GM23338 (cell line): Measurements from ENCODE around the gene FAM131A. TPM values are rescaled to one million over a fixed set of nuclear protein-coding genes. Genes with fewer than 3 reads are reported as not detected.

Source experiments
- ATAC-seq: fragments of 200-7000 bp; cut with Tn5 transposase; 3 replicates; pipeline ENCODE4 v1.9.1; 2020
- DNase-seq: peaks from one replicate; pipeline ENCODE4 v3.0.0-alpha.2; 2015; ENCODE audit warnings: low spot score
- H2AFZ ChIP-seq: fragments of 200-600 bp; sonication (generic); 2 replicates; pipeline ENCODE4 v1.8.0; 2016; ENCODE audit warnings: antibody characterized with exemption, mild to moderate bottlenecking, moderate library complexity
- H3F3A ChIP-seq: fragments of 200-600 bp; sonication (generic); replicated peaks from 2 replicates; pipeline ENCODE4 v1.8.0; 2017; ENCODE audit warnings: antibody characterized with exemption, mixed run types, low read depth
- H3K27ac ChIP-seq: fragments of 200-600 bp; sonication (generic); 2 replicates; pipeline ENCODE4 v1.6.1; 2016; ENCODE audit warnings: low read depth
- H3K27me3 ChIP-seq: fragments of 200-600 bp; sonication (generic); 2 replicates; pipeline ENCODE4 v1.8.0; 2016; ENCODE audit warnings: mild to moderate bottlenecking, mixed run types, moderate library complexity; ENCODE audit not compliant: insufficient read depth
- H3K36me3 ChIP-seq: fragments of 200-600 bp; sonication (generic); 2 replicates; pipeline ENCODE4 v1.8.0; 2016; ENCODE audit warnings: mild to moderate bottlenecking; ENCODE audit not compliant: insufficient read depth
- H3K4me1 ChIP-seq: fragments of 200-600 bp; sonication (generic); 2 replicates; pipeline ENCODE4 v1.8.0; 2016; ENCODE audit warnings: mild to moderate bottlenecking, moderate library complexity; ENCODE audit not compliant: insufficient read depth
- H3K4me2 ChIP-seq: fragments of 200-600 bp; sonication (generic); 2 replicates; pipeline ENCODE4 v1.7.1; 2017; ENCODE audit warnings: mixed run types
- H3K4me3 ChIP-seq: fragments of 200-600 bp; sonication (generic); 2 replicates; pipeline ENCODE4 v1.6.1; 2016; ENCODE audit warnings: mixed run types
- H3K79me2 ChIP-seq: fragments of 200-600 bp; sonication (generic); replicated peaks from 2 replicates; pipeline ENCODE4 v1.8.0; 2017; ENCODE audit warnings: mild to moderate bottlenecking; ENCODE audit not compliant: insufficient read depth
- H3K9me2 ChIP-seq: fragments of 200-600 bp; sonication (generic); 2 replicates; pipeline ENCODE4 v1.8.0; 2017; ENCODE audit not compliant: insufficient read depth
- H4K20me1 ChIP-seq: fragments of 200-600 bp; sonication (generic); replicated peaks from 2 replicates; pipeline ENCODE4 v1.8.0; 2017; ENCODE audit warnings: mild to moderate bottlenecking; ENCODE audit not compliant: insufficient read depth
- H3K27ac Mint-ChIP-seq: 2 replicates; pipeline ENCODE4 v1.8.0; 2020; ENCODE audit warnings: inconsistent platforms, mild to moderate bottlenecking, moderate library complexity, mixed read lengths
- H3K27me3 Mint-ChIP-seq: 3 replicates; pipeline ENCODE4 v1.8.0; 2022; ENCODE audit warnings: low read depth, mild to moderate bottlenecking, moderate library complexity, mixed read lengths, inconsistent platforms; ENCODE audit not compliant: insufficient read depth, poor library complexity
- H3K36me3 Mint-ChIP-seq: 3 replicates; pipeline ENCODE4 v1.8.0; 2021; ENCODE audit warnings: low read depth, mild to moderate bottlenecking, inconsistent platforms, moderate library complexity, mixed read lengths
- H3K4me1 Mint-ChIP-seq: 3 replicates; pipeline ENCODE4 v1.8.0; 2020; ENCODE audit warnings: mild to moderate bottlenecking, inconsistent platforms, mixed read lengths
- H3K4me3 Mint-ChIP-seq: 3 replicates; pipeline ENCODE4 v1.8.0; 2021; ENCODE audit warnings: moderate library complexity, mild to moderate bottlenecking, inconsistent platforms, mixed read lengths
- H3K9me3 Mint-ChIP-seq: 3 replicates; pipeline ENCODE4 v1.8.0; 2020; ENCODE audit warnings: moderate library complexity, mild to moderate bottlenecking, inconsistent platforms, mixed read lengths
- CREB1 ChIP-seq: fragments of 250-450 bp; sonication (Bioruptor Pico); IDR thresholded peaks from 2 replicates; pipeline ENCODE4 v1.5.0; 2020; ENCODE audit warnings: low read depth, mild to moderate bottlenecking, moderate library complexity
- EZH2 ChIP-seq: fragments of 200-600 bp; sonication (generic); IDR thresholded peaks from one replicate; pipeline ENCODE4 v1.8.0; 2017; ENCODE audit warnings: antibody characterized with exemption, mild to moderate bottlenecking, low read depth; ENCODE audit not compliant: unreplicated experiment
- EZH2phosphoT487 ChIP-seq: fragments of 200-600 bp; sonication (generic); IDR thresholded peaks from one replicate; pipeline ENCODE4 v1.8.1; 2018; ENCODE audit warnings: antibody characterized with exemption; ENCODE audit not compliant: unreplicated experiment
- JUNB ChIP-seq: IDR thresholded peaks from one replicate; pipeline ENCODE4 v1.6.1; 2016; ENCODE audit warnings: antibody characterized with exemption; ENCODE audit not compliant: unreplicated experiment
- NANOG ChIP-seq: IDR thresholded peaks from 2 replicates; pipeline ENCODE4 v1.6.1; 2016; ENCODE audit warnings: antibody characterized with exemption, borderline replicate concordance
- POLR2AphosphoS5 ChIP-seq: IDR thresholded peaks from 2 replicates; pipeline ENCODE4 v1.6.1; 2016; ENCODE audit warnings: antibody characterized with exemption, low read depth
- STAT1 ChIP-seq: IDR thresholded peaks from one replicate; pipeline ENCODE4 v1.6.1; 2016; ENCODE audit warnings: antibody characterized with exemption; ENCODE audit not compliant: unreplicated experiment
- ZNF114 ChIP-seq: fragments of 250-450 bp; sonication (Bioruptor Pico); IDR thresholded peaks from 2 replicates; pipeline ENCODE4 v1.5.0; 2020; ENCODE audit warnings: mild to moderate bottlenecking, moderate library complexity
- ZNF331 ChIP-seq: fragments of 250-450 bp; sonication (Bioruptor Pico); IDR thresholded peaks from 2 replicates; pipeline ENCODE4 v1.5.0; 2020; ENCODE audit warnings: low read depth, mild to moderate bottlenecking, moderate library complexity
- polyA plus RNA-seq: library from polyadenylated mRNA; unstranded; fragments of >200 nt; fragmentation: Nextera tagmentation; extraction: Ambion mirVana; gene quantifications from 2 replicates; pipeline ENCODE4 v1.2.1, GENCODE V29; 2016
- total RNA-seq: library from RNA; depleted of rRNA; stranded (reverse); fragments of >200 nt; shearing (Covaris generic); gene quantifications from 2 replicates; pipeline ENCODE4 v1.2.3, GENCODE V29; 2014
- TF ChIP-seq, protein P1 (sequence below), 2 experiments: fragments of 200-600 bp in 1 of 2; sonication (generic) in 1 of 2; conservative IDR thresholded peaks; 2 replicates each; pipeline versions ENCODE4 v1.5.1 to v1.6.1; 2016 to 2017; ENCODE audit warnings: antibody characterized with exemption in 2 of 2, low read depth in 2 of 2, mild to moderate bottlenecking in 2 of 2, moderate library complexity in 1 of 2
- TF ChIP-seq, protein P2 (sequence below): IDR thresholded peaks from one replicate; pipeline ENCODE4 v1.6.1; 2018; ENCODE audit warnings: antibody characterized with exemption; ENCODE audit not compliant: unreplicated experiment
- TF ChIP-seq, protein P3 (sequence below): fragments of 250-450 bp; sonication (Bioruptor Pico); IDR thresholded peaks from 2 replicates; pipeline ENCODE4 v1.5.0; 2020; ENCODE audit warnings: mild to moderate bottlenecking, moderate library complexity
- TF ChIP-seq, protein P4 (sequence below): IDR thresholded peaks from 2 replicates; pipeline ENCODE4 v1.6.1; 2016; ENCODE audit warnings: antibody characterized with exemption

FAM131A gene
- total and polyA plus RNA-seq, 2 experiments from 2014 or later: 6.7 to 31.8 TPM

DNA sequence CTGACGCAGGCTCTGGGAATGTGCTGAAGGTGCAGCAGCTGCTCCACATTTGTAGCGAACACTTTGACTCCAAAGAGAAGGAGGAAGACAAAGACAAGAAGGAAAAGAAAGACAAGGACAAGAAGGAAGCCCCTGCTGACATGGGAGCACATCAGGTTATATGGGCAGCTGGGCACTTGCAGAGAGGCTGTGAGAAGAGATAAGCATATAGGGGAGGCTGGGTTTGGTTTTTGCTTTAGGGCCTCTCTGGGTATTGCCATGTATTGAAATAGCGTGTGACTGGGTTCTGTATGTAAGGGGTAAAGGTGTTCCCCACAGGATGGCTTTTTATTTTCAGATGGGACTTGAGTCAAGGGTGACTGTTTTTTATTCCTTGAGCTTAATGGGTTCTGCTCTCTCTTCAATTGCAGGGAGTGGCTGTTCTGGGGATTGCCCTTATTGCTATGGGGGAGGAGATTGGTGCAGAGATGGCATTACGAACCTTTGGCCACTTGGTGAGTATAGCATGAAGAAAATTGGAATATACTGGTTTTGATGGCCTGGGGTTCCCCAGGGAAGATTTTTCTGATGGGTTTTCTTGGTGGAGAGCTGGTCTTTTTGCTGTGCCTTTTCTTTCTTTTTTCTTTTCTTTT is 30.9 kb upstream of the FAM131A start:
- no peak overlapping the region for H3K4me3 ChIP-seq
- H3K27ac Mint-ChIP-seq: no peak overlapping the region
- peaks cover 51% of the 10 kb centered on the region for H3K36me3 ChIP-seq
- no peak overlapping the region for H3K4me2 ChIP-seq
- peaks cover 12% of the 10 kb centered on the region; the same call in 1 of the 2 replicates for H3F3A ChIP-seq
- no peak overlapping the region for H2AFZ ChIP-seq
- H3K27me3 ChIP-seq: no peaks in the 10 kb centered on the region
- H3K27me3 Mint-ChIP-seq: peaks cover 10% of the 10 kb centered on the region
- no peaks in the 10 kb centered on the region for H3K4me1 Mint-ChIP-seq
- peaks cover 21% of the 10 kb centered on the region; the same call in 1 of the 2 replicates for H4K20me1 ChIP-seq
- H3K79me2 ChIP-seq: peaks cover 18% of the 10 kb centered on the region
- H3K9me2 ChIP-seq: no peaks in the 10 kb centered on the region
- ATAC-seq (no peak), DNase-seq (no peak)
- peaks cover 89% of the 10 kb centered on the region for H3K36me3 Mint-ChIP-seq
- no peak overlapping the region for H3K4me3 Mint-ChIP-seq
- no peaks in the 10 kb centered on the region for H3K4me1 ChIP-seq
- TF ChIP-seq EZH2phosphoT487 (no peak), JUNB (no peak), EZH2 (no peak), ZNF331 (no peak), STAT1 (no peak), POLR2AphosphoS5 (no peak), ZNF114 (no peak), CREB1 (CRISPR knock-in tag) (no peak), NANOG (no peak)
- TF ChIP-seq, protein P1, sequence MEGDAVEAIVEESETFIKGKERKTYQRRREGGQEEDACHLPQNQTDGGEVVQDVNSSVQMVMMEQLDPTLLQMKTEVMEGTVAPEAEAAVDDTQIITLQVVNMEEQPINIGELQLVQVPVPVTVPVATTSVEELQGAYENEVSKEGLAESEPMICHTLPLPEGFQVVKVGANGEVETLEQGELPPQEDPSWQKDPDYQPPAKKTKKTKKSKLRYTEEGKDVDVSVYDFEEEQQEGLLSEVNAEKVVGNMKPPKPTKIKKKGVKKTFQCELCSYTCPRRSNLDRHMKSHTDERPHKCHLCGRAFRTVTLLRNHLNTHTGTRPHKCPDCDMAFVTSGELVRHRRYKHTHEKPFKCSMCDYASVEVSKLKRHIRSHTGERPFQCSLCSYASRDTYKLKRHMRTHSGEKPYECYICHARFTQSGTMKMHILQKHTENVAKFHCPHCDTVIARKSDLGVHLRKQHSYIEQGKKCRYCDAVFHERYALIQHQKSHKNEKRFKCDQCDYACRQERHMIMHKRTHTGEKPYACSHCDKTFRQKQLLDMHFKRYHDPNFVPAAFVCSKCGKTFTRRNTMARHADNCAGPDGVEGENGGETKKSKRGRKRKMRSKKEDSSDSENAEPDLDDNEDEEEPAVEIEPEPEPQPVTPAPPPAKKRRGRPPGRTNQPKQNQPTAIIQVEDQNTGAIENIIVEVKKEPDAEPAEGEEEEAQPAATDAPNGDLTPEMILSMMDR (conservative IDR thresholded peaks at IDR 0.05; ENCODE audit: low read depth in 2 of 2): no peak
- TF ChIP-seq, protein P2, sequence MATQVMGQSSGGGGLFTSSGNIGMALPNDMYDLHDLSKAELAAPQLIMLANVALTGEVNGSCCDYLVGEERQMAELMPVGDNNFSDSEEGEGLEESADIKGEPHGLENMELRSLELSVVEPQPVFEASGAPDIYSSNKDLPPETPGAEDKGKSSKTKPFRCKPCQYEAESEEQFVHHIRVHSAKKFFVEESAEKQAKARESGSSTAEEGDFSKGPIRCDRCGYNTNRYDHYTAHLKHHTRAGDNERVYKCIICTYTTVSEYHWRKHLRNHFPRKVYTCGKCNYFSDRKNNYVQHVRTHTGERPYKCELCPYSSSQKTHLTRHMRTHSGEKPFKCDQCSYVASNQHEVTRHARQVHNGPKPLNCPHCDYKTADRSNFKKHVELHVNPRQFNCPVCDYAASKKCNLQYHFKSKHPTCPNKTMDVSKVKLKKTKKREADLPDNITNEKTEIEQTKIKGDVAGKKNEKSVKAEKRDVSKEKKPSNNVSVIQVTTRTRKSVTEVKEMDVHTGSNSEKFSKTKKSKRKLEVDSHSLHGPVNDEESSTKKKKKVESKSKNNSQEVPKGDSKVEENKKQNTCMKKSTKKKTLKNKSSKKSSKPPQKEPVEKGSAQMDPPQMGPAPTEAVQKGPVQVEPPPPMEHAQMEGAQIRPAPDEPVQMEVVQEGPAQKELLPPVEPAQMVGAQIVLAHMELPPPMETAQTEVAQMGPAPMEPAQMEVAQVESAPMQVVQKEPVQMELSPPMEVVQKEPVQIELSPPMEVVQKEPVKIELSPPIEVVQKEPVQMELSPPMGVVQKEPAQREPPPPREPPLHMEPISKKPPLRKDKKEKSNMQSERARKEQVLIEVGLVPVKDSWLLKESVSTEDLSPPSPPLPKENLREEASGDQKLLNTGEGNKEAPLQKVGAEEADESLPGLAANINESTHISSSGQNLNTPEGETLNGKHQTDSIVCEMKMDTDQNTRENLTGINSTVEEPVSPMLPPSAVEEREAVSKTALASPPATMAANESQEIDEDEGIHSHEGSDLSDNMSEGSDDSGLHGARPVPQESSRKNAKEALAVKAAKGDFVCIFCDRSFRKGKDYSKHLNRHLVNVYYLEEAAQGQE: no peak
- TF ChIP-seq, protein P3, sequence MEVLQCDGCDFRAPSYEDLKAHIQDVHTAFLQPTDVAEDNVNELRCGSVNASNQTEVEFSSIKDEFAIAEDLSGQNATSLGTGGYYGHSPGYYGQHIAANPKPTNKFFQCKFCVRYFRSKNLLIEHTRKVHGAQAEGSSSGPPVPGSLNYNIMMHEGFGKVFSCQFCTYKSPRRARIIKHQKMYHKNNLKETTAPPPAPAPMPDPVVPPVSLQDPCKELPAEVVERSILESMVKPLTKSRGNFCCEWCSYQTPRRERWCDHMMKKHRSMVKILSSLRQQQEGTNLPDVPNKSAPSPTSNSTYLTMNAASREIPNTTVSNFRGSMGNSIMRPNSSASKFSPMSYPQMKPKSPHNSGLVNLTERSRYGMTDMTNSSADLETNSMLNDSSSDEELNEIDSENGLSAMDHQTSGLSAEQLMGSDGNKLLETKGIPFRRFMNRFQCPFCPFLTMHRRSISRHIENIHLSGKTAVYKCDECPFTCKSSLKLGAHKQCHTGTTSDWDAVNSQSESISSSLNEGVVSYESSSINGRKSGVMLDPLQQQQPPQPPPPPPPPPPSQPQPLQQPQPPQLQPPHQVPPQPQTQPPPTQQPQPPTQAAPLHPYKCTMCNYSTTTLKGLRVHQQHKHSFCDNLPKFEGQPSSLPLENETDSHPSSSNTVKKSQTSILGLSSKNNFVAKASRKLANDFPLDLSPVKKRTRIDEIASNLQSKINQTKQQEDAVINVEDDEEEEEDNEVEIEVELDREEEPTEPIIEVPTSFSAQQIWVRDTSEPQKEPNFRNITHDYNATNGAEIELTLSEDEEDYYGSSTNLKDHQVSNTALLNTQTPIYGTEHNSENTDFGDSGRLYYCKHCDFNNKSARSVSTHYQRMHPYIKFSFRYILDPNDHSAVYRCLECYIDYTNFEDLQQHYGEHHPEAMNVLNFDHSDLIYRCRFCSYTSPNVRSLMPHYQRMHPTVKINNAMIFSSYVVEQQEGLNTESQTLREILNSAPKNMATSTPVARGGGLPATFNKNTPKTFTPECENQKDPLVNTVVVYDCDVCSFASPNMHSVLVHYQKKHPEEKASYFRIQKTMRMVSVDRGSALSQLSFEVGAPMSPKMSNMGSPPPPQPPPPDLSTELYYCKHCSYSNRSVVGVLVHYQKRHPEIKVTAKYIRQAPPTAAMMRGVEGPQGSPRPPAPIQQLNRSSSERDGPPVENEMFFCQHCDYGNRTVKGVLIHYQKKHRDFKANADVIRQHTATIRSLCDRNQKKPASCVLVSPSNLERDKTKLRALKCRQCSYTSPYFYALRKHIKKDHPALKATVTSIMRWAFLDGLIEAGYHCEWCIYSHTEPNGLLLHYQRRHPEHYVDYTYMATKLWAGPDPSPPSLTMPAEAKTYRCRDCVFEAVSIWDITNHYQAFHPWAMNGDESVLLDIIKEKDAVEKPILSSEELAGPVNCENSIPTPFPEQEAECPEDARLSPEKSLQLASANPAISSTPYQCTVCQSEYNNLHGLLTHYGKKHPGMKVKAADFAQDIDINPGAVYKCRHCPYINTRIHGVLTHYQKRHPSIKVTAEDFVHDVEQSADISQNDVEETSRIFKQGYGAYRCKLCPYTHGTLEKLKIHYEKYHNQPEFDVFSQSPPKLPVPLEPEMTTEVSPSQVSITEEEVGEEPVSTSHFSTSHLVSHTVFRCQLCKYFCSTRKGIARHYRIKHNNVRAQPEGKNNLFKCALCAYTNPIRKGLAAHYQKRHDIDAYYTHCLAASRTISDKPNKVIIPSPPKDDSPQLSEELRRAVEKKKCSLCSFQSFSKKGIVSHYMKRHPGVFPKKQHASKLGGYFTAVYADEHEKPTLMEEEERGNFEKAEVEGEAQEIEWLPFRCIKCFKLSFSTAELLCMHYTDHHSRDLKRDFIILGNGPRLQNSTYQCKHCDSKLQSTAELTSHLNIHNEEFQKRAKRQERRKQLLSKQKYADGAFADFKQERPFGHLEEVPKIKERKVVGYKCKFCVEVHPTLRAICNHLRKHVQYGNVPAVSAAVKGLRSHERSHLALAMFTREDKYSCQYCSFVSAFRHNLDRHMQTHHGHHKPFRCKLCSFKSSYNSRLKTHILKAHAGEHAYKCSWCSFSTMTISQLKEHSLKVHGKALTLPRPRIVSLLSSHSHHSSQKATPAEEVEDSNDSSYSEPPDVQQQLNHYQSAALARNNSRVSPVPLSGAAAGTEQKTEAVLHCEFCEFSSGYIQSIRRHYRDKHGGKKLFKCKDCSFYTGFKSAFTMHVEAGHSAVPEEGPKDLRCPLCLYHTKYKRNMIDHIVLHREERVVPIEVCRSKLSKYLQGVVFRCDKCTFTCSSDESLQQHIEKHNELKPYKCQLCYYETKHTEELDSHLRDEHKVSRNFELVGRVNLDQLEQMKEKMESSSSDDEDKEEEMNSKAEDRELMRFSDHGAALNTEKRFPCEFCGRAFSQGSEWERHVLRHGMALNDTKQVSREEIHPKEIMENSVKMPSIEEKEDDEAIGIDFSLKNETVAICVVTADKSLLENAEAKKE (CRISPR knock-in tag): no peak
- TF ChIP-seq, protein P4, sequence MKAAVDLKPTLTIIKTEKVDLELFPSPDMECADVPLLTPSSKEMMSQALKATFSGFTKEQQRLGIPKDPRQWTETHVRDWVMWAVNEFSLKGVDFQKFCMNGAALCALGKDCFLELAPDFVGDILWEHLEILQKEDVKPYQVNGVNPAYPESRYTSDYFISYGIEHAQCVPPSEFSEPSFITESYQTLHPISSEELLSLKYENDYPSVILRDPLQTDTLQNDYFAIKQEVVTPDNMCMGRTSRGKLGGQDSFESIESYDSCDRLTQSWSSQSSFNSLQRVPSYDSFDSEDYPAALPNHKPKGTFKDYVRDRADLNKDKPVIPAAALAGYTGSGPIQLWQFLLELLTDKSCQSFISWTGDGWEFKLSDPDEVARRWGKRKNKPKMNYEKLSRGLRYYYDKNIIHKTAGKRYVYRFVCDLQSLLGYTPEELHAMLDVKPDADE: no peak
- no peaks in the 10 kb centered on the region for H3K9me3 Mint-ChIP-seq
- no peak overlapping the region for H3K27ac ChIP-seq
